IMR-90 (cell line): ENCODE measurements around the gene TFEB. TPM values are rescaled to one million over a fixed set of nuclear protein-coding genes. Genes with fewer than 3 reads are reported as not detected.

Experiments
- ATAC-seq: fragments of 200-7000 bp; cut with Tn5 transposase; 2 replicates; pipeline ENCODE4 v1.9.1; 2020; ENCODE audit warnings: low read depth, mild to moderate bottlenecking, moderate library complexity
- BruUV-seq: library from RNA; stranded (reverse); fragments of 400-500 nt; replicated peaks from 2 replicates; lab custom pipeline; 2021; lab: Mats Ljungman, UMichigan
- CTCF ChIA-PET: fragments of 300-600 bp; formaldehyde crosslinking; extraction: SDS; loops from one replicate; lab custom pipeline; 2021; ENCODE audit warnings: antibody characterized with exemption; lab: Yijun Ruan, JAX
- POLR2A ChIA-PET: fragments of 300-600 bp; sonication (Branson Sonifier 250); formaldehyde crosslinking; loops from one replicate; lab custom pipeline; 2022; ENCODE audit warnings: antibody characterized with exemption; ENCODE audit not compliant: unreplicated experiment; lab: Charles Lee
- DNase-seq: peaks from one replicate; pipeline ENCODE4 v3.0.0; 2013
- H2AFZ ChIP-seq: replicated peaks from 2 replicates; pipeline ENCODE3; 2013; ENCODE audit warnings: low read length, mild to moderate bottlenecking; ENCODE audit not compliant: poor library complexity
- H2AK5ac ChIP-seq: 2 replicates; pipeline ENCODE4 v1.6.1; 2013; ENCODE audit warnings: low read depth, low read length, inconsistent platforms
- H2AK9ac ChIP-seq: replicated peaks from 2 replicates; pipeline ENCODE3; 2013; ENCODE audit warnings: mild to moderate bottlenecking, low read depth, low read length, moderate library complexity; ENCODE audit not compliant: poor library complexity
- H2BK120ac ChIP-seq: 2 replicates; pipeline ENCODE4 v1.6.1; 2013; ENCODE audit warnings: low read depth, low read length, inconsistent platforms
- H2BK15ac ChIP-seq: 3 replicates; pipeline ENCODE4 v1.6.1; 2013; ENCODE audit warnings: low read depth, low read length, inconsistent platforms
- H2BK20ac ChIP-seq: 2 replicates; pipeline ENCODE4 v1.6.1; 2013; ENCODE audit warnings: low read depth, mild to moderate bottlenecking, inconsistent platforms, low read length, moderate library complexity
- H2BK5ac ChIP-seq: 2 replicates; pipeline ENCODE4 v1.6.1; 2013; ENCODE audit warnings: mild to moderate bottlenecking, low read depth, low read length, inconsistent platforms; ENCODE audit not compliant: poor library complexity, severe bottlenecking
- H3K14ac ChIP-seq: replicated peaks from 2 replicates; pipeline ENCODE4 v1.6.1; 2013; ENCODE audit warnings: low read depth, low read length, inconsistent platforms
- H3K18ac ChIP-seq: 2 replicates; pipeline ENCODE4 v1.6.1; 2013; ENCODE audit warnings: low read depth, low read length, control low read depth
- H3K23ac ChIP-seq: 2 replicates; pipeline ENCODE4 v1.6.1; 2013; ENCODE audit warnings: low read depth, low read length, inconsistent platforms
- H3K27ac ChIP-seq: 2 replicates; pipeline ENCODE4 v1.5.1; 2013; ENCODE audit warnings: mild to moderate bottlenecking, control low read depth, low read length; ENCODE audit not compliant: insufficient read depth
- H3K27me3 ChIP-seq: 2 replicates; pipeline ENCODE4 v1.6.1; 2013; ENCODE audit warnings: low read length; ENCODE audit not compliant: control insufficient read depth, insufficient read depth
- H3K36me3 ChIP-seq: 2 replicates; pipeline ENCODE4 v1.6.1; 2013; ENCODE audit warnings: low read length, mixed read lengths; ENCODE audit not compliant: control insufficient read depth, insufficient read depth
- H3K4ac ChIP-seq: 2 replicates; pipeline ENCODE4 v1.6.1; 2013; ENCODE audit warnings: low read depth, low read length, inconsistent platforms
- H3K4me1 ChIP-seq: 2 replicates; pipeline ENCODE4 v1.6.1; 2013; ENCODE audit warnings: low read length, mixed read lengths; ENCODE audit not compliant: control insufficient read depth, insufficient read depth
- H3K4me2 ChIP-seq: 2 replicates; pipeline ENCODE4 v1.6.1; 2013; ENCODE audit warnings: low read depth, mild to moderate bottlenecking, control low read depth, low read length, moderate library complexity
- H3K4me3 ChIP-seq: 2 replicates; pipeline ENCODE4 v1.5.1; 2013; ENCODE audit warnings: low read depth, mild to moderate bottlenecking, control low read depth, low read length, moderate library complexity; ENCODE audit not compliant: insufficient read depth
- H3K56ac ChIP-seq: 2 replicates; pipeline ENCODE4 v1.6.1; 2013; ENCODE audit warnings: low read length, inconsistent platforms; ENCODE audit not compliant: insufficient read depth; ENCODE audit errors: extremely low read depth
- H3K79me1 ChIP-seq, 2 experiments: 2 replicates each; pipeline ENCODE4 v1.6.1; 2013; ENCODE audit warnings: low read length in 2 of 2, inconsistent platforms in 1 of 2, low read depth in 1 of 2
- H3K9ac ChIP-seq: 2 replicates; pipeline ENCODE4 v1.6.1; 2013; ENCODE audit warnings: low read depth, low read length, control low read depth
- H3K9me1 ChIP-seq: 2 replicates; pipeline ENCODE4 v1.6.1; 2013; ENCODE audit warnings: low read length, inconsistent platforms; ENCODE audit not compliant: insufficient read depth
- H3K9me3 ChIP-seq: 2 replicates; pipeline ENCODE4 v1.6.1; 2013; ENCODE audit warnings: low read length; ENCODE audit not compliant: control insufficient read depth, insufficient read depth
- H4K20me1 ChIP-seq: 2 replicates; pipeline ENCODE4 v1.6.1; 2013; ENCODE audit warnings: low read length, inconsistent platforms; ENCODE audit not compliant: insufficient read depth
- H4K5ac ChIP-seq: 2 replicates; pipeline ENCODE4 v1.6.1; 2013; ENCODE audit warnings: mild to moderate bottlenecking, low read depth, low read length, control low read depth
- H4K8ac ChIP-seq, 2 experiments: 2 replicates each; pipeline ENCODE4 v1.6.1; 2013; ENCODE audit warnings: low read depth in 2 of 2, low read length in 2 of 2, control low read depth in 1 of 2, inconsistent platforms in 1 of 2
- H4K91ac ChIP-seq: 2 replicates; pipeline ENCODE4 v1.6.1; 2013; ENCODE audit warnings: low read depth, low read length, inconsistent platforms; ENCODE audit not compliant: insufficient read depth
- POLR2A ChIP-seq: IDR thresholded peaks from 2 replicates; pipeline ENCODE4 v1.6.1; 2012; ENCODE audit warnings: mild to moderate bottlenecking, low read depth, low read length
- WGBS, 2 experiments: methylation state at CpG; one replicate each; pipeline versions ENCODE4 v1.1.5 to v1.1.7; 2013; ENCODE audit warnings: missing lambda C conversion rate in 2 of 2; ENCODE audit not compliant: insufficient read length in 1 of 2; ENCODE audit errors: extremely low coverage in 2 of 2; 5-methylcytosine and 5-hydroxymethylcytosine counted together
- dilution Hi-C: fragments of 300-500 bp; cut with HindIII; formaldehyde crosslinking; loops from one replicate; pipeline ENCODE4 v1.14.3; 2018; ENCODE audit warnings: low sequenced_read_pairs; ENCODE audit not compliant: unreplicated experiment
- in situ Hi-C: fragments of 300-500 bp; cut with MboI; formaldehyde crosslinking; loops from 3 replicates; pipeline ENCODE4 v1.14.3; 2019; ENCODE audit warnings: low sequenced_read_pairs, inconsistent platforms, mixed read lengths
- intact Hi-C: fragments of 100-400 bp; cut with micrococcal nuclease; formaldehyde crosslinking; loops from 2 replicates; pipeline ENCODE4 v1.10.0; 2022
- polyA plus RNA-seq, 3 experiments: library from polyadenylated mRNA; depleted of rRNA; stranded (reverse); fragments of >200 nt; gene quantifications; 2 replicates each; pipeline ENCODE4 v1.2.3, GENCODE V29; 2012; ENCODE audit warnings: low replicate concordance in 1 of 3
- total RNA-seq: library from RNA; depleted of rRNA; stranded (reverse); fragments of >200 nt; gene quantifications from 2 replicates; pipeline ENCODE4 v1.2.3, GENCODE V29; 2012

Gene TFEB
- total and polyA plus RNA-seq, 2 of the 4 experiments (the other 2 are of a cell fraction): 4.5 to 4.9 TPM

GRCh38 chr6:41646026-41646795, 89.2 kb downstream of the TFEB start:
- H4K91ac ChIP-seq: no peak overlapping the region
- no peak overlapping the region for H3K4me3 ChIP-seq
- BruUV-seq: no TSS peak
- ChIA-PET POLR2A (no interaction called here), CTCF (no interaction called here)
- in situ Hi-C loops (no loop called here), dilution Hi-C loops (no loop called here), intact Hi-C loops (no loop called here)
- no peak overlapping the region for H2BK120ac ChIP-seq
- H2AK5ac ChIP-seq: no peak overlapping the region
- H3K9ac ChIP-seq: no peak overlapping the region
- no peak overlapping the region for H2BK20ac ChIP-seq
- H3K36me3 ChIP-seq: no peaks in the 10 kb centered on the region
- WGBS, 2 experiments: 94% methylated on average over 5 of the region's 14 CpGs; no CpG with 5 or more reads in 1 of the 2 experiments
- no peak overlapping the region for H3K23ac ChIP-seq
- TF ChIP-seq POLR2A: no peak
- no peak overlapping the region for H3K14ac ChIP-seq
- H4K20me1 ChIP-seq: no peaks in the 10 kb centered on the region; the same call in 1 of the 2 replicates
- H4K8ac ChIP-seq: no peak overlapping the region
- no peak overlapping the region for H3K27ac ChIP-seq
- ATAC-seq (no peak), DNase-seq (no peak)
- H3K9me3 ChIP-seq: no peaks in the 10 kb centered on the region
- H3K4me1 ChIP-seq: no peaks in the 10 kb centered on the region
- no peak overlapping the region for H2BK5ac ChIP-seq
- H3K4ac ChIP-seq: no peak overlapping the region
- no peak overlapping the region for H3K56ac ChIP-seq
- H3K4me2 ChIP-seq: no peak overlapping the region
- no peak overlapping the region for H3K18ac ChIP-seq
- no peak overlapping the region for H2BK15ac ChIP-seq
- H2AK9ac ChIP-seq: no peak overlapping the region
- no peaks in the 10 kb centered on the region for H3K9me1 ChIP-seq
- no peak overlapping the region for H2AFZ ChIP-seq
- no peaks in the 10 kb centered on the region for H3K79me1 ChIP-seq
- peaks cover 68% of the 10 kb centered on the region for H3K27me3 ChIP-seq
- H4K5ac ChIP-seq: no peak overlapping the region
